RWPE1 (cell line): ENCODE results near the gene AK5.
"Not testable (repeated sequence)": the region's sequence is repeated elsewhere in the genome, so short reads cannot be mapped to it uniquely, and the experiment has no call there.

Experiments used
- CTCF ChIA-PET: fragments of 350-600 bp; sonication (Branson Sonifier 250); formaldehyde crosslinking; extraction: SDS; loops from one replicate; lab custom pipeline; 2021; lab: Yijun Ruan, JAX
- POLR2A ChIA-PET: fragments of 400-600 bp; formaldehyde crosslinking; extraction: SDS; loops from one replicate; lab custom pipeline; 2020; ENCODE audit warnings: antibody characterized with exemption; ENCODE audit not compliant: low non-redundant PET; lab: Yijun Ruan, JAX
- DNase-seq: peaks from one replicate; pipeline ENCODE4 v3.0.0; 2012; ENCODE audit warnings: low spot score
- H3K27ac ChIP-seq: fragments of 450-650 bp; 2 replicates; pipeline ENCODE4 v1.5.1; 2017
- TF ChIP-seq, protein P1 (sequence below): fragments of 450-650 bp; conservative IDR thresholded peaks from 2 replicates; pipeline ENCODE4 v1.5.1; 2017; ENCODE audit warnings: low read depth, mild to moderate bottlenecking

Gene AK5

DNA sequence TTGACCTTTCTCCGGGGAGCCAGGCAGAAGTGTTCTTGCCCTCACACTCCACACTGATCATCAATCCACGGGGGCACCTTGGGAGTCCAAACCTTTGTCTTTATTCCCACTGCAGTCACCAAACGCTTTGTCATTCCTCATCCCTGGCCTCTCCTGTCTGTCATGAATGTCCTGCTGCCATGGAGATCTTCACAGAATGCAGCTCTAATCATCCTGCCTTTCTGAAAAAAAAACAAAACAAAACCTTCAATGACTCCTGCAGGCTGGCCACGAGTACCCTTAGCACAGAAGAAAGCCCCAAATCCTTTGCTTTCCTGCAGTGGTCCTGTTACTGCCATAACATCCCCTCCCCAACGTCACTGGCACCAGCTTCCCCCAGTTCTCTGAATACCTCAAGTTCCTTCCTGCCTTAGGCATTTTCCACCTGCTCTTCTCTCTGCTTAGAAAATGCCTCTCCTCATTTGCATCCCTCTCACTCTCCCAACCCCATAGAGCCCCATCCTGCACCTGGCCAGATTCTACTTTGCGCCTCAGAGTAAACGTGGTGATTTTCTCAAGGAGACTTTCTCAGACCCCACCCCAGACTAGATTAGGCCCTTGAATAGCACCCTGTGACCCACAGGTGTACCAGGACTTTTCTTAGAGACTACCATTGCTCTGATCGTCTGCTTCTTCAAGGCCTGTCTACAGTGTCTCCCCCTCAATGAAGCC lies 131.2 kb downstream of the AK5 start:
- TF ChIP-seq, protein P1, sequence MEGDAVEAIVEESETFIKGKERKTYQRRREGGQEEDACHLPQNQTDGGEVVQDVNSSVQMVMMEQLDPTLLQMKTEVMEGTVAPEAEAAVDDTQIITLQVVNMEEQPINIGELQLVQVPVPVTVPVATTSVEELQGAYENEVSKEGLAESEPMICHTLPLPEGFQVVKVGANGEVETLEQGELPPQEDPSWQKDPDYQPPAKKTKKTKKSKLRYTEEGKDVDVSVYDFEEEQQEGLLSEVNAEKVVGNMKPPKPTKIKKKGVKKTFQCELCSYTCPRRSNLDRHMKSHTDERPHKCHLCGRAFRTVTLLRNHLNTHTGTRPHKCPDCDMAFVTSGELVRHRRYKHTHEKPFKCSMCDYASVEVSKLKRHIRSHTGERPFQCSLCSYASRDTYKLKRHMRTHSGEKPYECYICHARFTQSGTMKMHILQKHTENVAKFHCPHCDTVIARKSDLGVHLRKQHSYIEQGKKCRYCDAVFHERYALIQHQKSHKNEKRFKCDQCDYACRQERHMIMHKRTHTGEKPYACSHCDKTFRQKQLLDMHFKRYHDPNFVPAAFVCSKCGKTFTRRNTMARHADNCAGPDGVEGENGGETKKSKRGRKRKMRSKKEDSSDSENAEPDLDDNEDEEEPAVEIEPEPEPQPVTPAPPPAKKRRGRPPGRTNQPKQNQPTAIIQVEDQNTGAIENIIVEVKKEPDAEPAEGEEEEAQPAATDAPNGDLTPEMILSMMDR, result no peak
- H3K27ac ChIP-seq, result no peak overlapping the region
- POLR2A ChIA-PET, result no interaction called here
- CTCF ChIA-PET, result no interaction called here
- no peak for DNase-seq

DNA sequence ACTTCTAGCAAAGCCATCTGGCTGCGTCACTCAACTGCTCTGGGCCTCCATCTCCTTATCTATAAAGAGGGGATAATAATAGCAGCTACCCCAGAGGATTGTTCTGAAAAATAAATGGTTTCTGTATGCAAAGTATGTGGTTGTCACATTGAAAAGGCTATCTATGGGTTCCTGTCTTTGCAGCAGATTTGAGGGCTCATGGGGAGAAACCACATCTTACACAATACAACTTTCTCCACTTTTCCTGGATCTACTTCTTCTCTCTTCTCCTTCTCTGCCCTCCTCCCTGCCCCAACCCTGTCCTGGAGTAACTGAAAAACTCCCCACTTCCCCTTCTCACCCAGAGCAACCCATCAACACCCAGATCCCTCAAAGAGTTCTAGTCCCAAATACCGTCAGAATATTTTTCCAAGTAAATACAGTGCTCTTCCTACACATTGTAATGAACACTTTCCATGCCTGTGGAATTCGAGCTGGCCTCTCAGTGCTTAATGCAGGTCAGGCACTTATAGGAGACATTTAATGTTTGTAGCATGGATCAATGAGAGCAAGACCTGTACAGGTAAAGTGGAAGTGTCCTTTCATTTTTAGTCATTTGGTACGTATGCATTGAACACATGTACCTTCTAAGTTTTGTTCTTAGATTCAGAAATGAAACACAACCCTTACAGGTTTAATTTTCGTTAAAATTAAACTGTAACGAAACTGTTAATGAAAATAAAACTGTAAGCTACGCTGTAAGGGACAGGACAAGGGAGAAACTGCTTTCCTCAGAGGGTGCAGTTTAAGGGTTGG lies 131.9 kb downstream of the AK5 start:
- POLR2A ChIA-PET, result no interaction called here
- CTCF ChIA-PET, result interaction anchor here (0.8 kb wide), 1 partner anchor 15 kb away, joined by 3 read pairs; no protein-coding TSS in a partner anchor
- TF ChIP-seq, protein P1, result no peak

DNA sequence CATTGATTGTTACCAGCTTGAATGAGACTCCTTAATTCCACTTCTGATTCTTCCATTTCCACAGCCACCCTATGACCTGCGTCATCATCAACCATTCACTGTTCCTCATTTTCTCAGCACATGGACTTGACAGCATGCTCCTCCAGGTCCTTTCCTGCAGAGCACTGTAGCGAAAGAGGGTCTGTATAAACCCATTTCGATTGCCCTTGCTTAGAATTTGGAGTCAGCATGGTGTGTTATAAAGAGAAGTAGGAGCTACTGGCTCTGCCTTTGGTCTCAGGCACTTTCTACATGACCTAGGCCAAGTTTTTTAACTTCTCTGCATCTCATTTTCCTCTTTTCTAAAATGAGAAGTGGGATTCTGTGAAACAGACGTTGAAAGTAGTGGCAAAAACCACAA lies 133.8 kb downstream of the AK5 start:
- no peak for DNase-seq
- ChIA-PET CTCF (no interaction called here), POLR2A (no interaction called here)
- TF ChIP-seq, protein P1, result no peak
- H3K27ac ChIP-seq, result no peak overlapping the region

More for the DNA sequence above, 131.9 kb downstream of the AK5 start:
- no peak overlapping the region for H3K27ac ChIP-seq
- no peak for DNase-seq

DNA sequence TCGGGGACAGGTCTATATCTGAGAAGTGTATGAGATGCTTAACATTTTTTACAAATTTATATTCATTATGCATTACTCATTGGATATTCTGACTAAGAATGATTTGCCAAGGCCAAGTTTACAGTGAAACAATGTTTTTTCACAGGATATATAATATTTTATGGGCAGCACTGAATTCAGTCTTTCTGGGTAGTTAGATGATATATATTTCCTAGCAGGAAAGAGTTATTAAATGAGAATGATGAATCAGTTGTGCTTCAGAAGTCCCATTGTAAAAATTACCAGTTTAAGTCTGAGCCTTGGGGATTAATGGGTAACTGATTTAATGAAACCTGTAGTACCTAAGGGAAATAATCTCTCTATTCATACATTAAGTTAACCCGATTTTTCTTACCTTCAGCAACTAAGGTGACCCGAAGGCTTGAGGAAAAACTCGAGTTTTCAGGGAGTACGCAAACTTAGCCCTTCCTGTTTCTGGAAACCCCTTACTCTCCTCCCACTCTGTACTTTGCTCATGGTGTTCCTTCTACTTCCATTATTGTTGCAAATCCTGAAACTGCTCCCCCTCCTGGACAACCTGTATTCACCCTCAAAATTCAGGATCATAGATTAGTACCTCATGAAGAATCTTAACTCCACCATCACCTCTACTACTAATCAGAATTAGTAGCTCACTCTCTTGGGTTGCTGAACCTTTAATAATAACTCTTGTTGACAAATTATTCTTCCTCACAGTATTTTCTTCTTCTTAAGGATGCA lies 135.1 kb downstream of the AK5 start:
- no peak overlapping the region for H3K27ac ChIP-seq

DNA sequence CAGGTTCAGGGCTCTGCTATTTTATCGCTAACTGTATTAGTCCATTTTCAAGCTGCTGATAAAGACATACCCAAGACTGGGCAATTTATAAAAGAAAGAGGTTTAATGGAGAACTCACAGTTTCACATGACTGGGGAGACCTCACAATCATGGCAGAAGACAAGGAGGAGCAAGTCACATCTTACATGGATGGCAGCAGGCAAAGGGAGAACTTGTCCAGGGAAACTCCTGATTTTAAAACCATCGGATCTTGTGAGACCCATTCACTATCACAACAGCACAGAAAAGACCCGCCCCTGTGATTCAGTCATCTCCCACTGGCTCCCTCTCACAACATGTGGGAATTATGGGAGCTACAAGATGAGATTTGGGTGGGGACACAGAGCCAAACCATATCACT lies 136.2 kb downstream of the AK5 start:
- DNase-seq, CTCF ChIA-PET, POLR2A ChIA-PET: not testable (repeated sequence)

More for the DNA sequence above, 135.1 kb downstream of the AK5 start:
- CTCF ChIA-PET, result no interaction called here
- TF ChIP-seq, protein P1, result no peak
- POLR2A ChIA-PET, result no interaction called here
- no peak for DNase-seq

DNA sequence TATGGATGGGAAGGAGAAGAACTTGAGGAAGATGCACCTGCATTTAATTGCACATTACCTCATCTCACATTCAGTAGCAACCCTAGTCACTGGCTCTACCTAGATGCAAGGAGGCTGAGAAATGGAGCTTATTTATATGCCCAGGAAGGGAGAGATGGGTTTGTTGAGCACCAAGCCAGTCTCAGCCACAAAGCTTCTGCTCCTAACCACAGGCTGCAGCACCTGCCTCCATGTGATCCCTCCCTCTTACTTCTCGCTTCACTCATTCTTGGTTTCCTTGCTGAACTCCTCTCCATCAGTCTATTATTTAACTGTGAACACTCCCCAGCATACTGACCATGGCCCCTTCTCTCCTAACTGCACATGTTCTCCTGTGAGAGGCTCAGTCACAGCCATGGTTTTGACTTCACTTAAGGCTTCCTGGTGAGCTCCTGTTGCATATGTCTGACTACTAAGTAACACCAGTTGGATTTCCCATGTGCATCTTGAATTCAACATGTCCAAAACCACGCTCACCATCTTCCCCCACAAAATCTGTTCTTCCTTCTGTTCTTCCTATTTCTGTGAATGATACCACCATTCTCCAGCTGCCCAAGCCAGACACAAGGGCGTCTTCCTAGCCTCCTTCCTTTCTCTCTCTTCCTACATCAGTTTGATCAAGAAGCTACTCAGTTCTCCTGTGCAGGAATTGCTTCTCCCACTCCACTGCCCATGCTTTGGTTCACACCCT lies 139.8 kb downstream of the AK5 start:
- H3K27ac ChIP-seq, result no peak overlapping the region
- ChIA-PET POLR2A (no interaction called here), CTCF (interaction anchor here (0.6 kb wide), 1 partner anchor 39 kb away, joined by 4 read pairs; no protein-coding TSS in a partner anchor)
- TF ChIP-seq, protein P1, result no peak
- DNase-seq, result no peak

More for the DNA sequence above, 136.2 kb downstream of the AK5 start:
- H3K27ac ChIP-seq, result not testable (repeated sequence)
